ENCODE data around the gene SBNO1.
"Not testable (repeated sequence)": the region's sequence is repeated elsewhere in the genome, so short reads cannot be mapped to it uniquely, and the experiment has no call there.

Gene SBNO1

GRCh38 chr12:123388177-123388950 is 23.7 kb upstream of the SBNO1 start:
- peak; percentile 70 for DNase-seq

- no peak for DNase-seq
Measured at GRCh38 chr12:123387508-123388176, 23.0 kb upstream of the SBNO1 start.

- not testable (repeated sequence) for DNase-seq
Measured at GRCh38 chr12:123385536-123385935, 20.9 kb upstream of the SBNO1 start.

- no peak for DNase-seq
Measured at GRCh38 chr12:123384994-123385376, 20.3 kb upstream of the SBNO1 start.

GRCh38 chr12:123384318-123384993 is 19.8 kb upstream of the SBNO1 start:
- DNase-seq: no peak

GRCh38 chr12:123382684-123383083 is 18.0 kb upstream of the SBNO1 start:
- DNase-seq: no peak

GRCh38 chr12:123379391-123379790 is 14.7 kb upstream of the SBNO1 start:
- no peak for DNase-seq

- DNase-seq: not testable (repeated sequence)
Measured at GRCh38 chr12:123372415-123372814, 7.8 kb upstream of the SBNO1 start.

- not testable (repeated sequence) for DNase-seq
Measured at GRCh38 chr12:123371667-123372368, 7.2 kb upstream of the SBNO1 start.

GRCh38 chr12:123369229-123369628 is 4.6 kb upstream of the SBNO1 start:
- no peak for DNase-seq

- not testable (repeated sequence) for DNase-seq
Measured at GRCh38 chr12:123368431-123368830, 3.8 kb upstream of the SBNO1 start.

- no peak for DNase-seq
Measured at GRCh38 chr12:123367511-123367910, 2.9 kb upstream of the SBNO1 start.

- peak; percentile 94 for DNase-seq
Measured at GRCh38 chr12:123365025-123365917, 624 bp upstream of the SBNO1 start.

GRCh38 chr12:123363740-123364531 is 711 bp downstream of the SBNO1 start:
- DNase-seq: no peak

GRCh38 chr12:123363390-123363739 is 1.3 kb downstream of the SBNO1 start:
- DNase-seq: no peak

GRCh38 chr12:123358035-123358434 is 6.6 kb downstream of the SBNO1 start:
- no peak for DNase-seq

GRCh38 chr12:123356159-123356670 is 8.4 kb downstream of the SBNO1 start:
- DNase-seq: no peak

- no peak for DNase-seq
Measured at GRCh38 chr12:123354600-123354999, 10.0 kb downstream of the SBNO1 start.

- DNase-seq: no peak
Measured at GRCh38 chr12:123351349-123351748, 13.3 kb downstream of the SBNO1 start.

- DNase-seq: no peak
Measured at GRCh38 chr12:123346946-123347345, 17.7 kb downstream of the SBNO1 start.

GRCh38 chr12:123344086-123344485 is 20.6 kb downstream of the SBNO1 start:
- no peak for DNase-seq
